HG02759 (cell line): ENCODE data around the gene ZBTB11.
A peak's percentile ranks its signal among the peaks of the same experiment; 100 is the strongest.
"Not testable (repeated sequence)": the region's sequence is repeated elsewhere in the genome, so short reads cannot be mapped to it uniquely, and the experiment has no call there.

Experiments
- ATAC-seq: cut with Tn5 transposase; IDR thresholded peaks from one replicate; pipeline ENCODE4 v1.9.1; 2021; ENCODE audit warnings: mild to moderate bottlenecking, moderate library complexity; ENCODE audit not compliant: unreplicated experiment

ZBTB11 gene

DNA sequence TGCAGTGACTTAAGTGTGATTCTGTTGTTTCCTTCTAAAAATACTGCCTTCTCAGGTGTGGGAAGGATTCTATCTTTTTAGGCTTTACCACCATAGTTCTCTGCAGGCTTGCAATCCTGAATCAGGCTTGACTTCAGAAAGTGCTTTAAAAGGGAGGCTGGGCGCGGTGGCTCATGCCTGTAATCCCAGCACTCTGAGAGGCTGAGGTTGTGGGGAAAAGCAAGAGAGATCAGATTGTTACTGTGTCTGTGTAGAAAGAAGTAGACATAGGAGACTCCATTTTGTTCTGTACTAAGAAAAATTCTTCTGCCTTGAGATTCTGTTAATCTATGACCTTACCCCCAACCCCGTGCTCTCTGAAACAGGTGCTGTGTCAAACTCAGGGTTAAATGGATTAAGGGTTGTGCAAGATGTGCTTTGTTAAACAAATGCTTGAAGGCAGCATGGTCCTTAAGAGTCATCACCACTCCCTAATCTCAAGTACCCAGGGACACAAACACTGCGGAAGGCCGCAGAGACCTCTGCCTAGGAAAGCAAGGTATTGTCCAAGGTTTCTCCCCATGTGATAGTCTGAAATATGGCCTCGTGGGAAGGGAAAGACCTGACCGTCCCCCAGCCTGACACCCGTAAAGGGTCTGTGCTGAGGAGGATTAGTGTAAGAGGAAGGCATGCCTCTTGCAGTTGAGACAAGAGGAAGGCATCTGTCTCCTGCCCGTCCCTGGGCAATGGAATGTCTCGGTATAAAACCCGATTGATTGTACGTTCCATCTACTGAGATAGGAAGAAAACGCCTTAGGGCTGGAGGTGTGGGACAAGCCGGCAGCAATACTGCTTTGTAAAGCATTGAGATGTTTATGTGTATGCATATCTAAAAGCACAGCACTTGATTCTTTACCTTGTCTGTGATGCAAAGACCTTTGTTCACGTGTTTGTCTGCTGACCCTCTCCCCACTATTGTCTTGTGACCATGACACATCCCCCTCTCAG, 15.0 kb upstream of the ZBTB11 start:
- ATAC-seq: not testable (repeated sequence)

DNA sequence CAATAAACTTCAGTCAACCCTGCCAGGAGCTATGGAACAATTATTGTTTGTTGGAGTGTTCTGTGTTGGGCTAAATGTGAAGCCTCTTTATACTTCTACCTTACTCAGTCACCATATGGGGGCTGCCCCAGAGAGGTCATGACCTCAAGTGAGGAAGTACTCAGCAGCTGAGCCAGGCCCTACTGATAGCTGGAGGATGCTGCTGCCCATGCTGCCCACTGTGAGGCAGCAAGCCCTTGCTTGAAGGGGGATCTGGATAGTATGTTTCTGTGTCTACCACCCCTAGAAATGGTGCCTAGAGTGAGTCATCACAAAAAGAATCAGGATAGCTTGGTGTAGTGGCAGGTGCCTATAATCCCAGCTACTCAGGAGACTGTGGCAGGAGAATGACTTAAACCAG, 14.0 kb upstream of the ZBTB11 start:
- ATAC-seq: peak; percentile 61

DNA sequence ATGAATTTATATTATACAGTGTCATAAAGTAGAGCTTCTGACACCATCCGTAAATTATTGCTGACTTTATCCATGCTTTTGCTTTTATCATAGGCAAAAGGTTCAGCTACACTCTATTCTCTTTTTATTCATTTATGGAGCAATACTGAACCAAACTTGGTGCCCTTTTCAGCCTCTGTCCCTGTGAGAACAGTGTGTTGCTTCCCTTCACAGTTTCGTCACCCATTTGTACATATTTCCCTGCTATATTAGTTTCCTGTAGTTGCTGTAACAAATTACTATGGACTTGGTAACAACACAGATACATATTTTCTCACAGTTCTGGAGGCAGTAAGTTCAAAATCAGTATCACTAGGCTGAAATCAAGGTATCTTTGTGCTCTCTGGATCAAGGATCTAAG, 12.4 kb upstream of the ZBTB11 start:
- no peak for ATAC-seq

DNA sequence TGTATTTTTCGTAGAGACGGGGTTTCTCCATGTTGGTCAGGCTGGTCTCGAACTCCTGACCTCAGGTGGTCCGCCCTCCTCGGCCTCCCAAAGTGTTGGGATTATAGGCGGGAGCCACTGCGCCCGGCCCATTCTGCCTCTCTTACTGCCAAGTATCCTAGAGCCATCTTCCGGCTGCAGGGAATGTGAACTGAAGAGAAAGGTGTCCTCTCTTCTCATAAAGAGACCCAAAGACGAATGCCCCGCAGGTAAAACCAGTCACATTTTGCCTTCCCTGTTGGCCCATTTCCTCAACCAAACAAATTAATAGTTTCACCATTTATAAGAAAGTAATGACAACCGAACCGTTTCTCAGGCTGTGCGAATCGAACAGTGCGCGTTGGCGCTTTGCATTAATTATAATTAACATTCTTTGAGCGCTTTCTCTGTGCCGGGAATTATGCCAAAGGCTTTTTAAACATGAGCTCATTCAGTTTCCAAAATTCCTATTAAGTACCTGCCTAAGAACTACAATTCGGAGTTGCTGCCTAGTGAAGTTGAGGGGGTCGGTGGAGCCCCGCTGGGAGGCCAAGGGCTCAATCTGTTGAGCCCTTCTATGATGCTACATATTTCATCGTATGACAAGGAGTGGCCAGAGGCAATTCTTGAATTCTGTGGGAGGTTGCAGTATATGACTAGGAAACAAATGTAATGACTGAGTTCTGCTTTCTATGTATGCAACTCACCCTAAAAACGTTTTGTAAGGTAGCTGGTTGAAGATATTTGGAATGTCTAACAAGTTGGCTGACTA, 10.4 kb upstream of the ZBTB11 start:
- ATAC-seq: no peak

DNA sequence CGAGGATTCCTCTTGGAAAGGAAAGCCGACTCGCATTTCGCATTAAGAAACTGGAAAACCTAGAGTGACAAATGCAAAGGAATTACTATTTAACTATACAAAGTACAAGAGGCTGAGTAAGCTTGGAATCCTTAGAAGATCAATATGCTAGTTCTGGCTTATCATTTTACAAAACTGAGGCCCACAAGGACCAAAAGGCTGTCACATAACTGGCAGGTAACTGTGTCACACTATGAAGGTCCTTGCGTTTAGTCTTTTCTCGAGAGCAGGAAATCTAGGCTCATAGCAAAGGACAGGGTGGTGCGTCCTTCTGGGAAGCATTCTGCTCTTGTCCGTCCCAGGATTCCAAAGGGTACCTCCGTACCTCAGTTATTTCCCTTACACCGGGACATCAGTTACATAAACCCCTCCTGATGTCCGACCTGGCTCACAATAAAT, 9.0 kb upstream of the ZBTB11 start:
- ATAC-seq: peak; percentile 5

DNA sequence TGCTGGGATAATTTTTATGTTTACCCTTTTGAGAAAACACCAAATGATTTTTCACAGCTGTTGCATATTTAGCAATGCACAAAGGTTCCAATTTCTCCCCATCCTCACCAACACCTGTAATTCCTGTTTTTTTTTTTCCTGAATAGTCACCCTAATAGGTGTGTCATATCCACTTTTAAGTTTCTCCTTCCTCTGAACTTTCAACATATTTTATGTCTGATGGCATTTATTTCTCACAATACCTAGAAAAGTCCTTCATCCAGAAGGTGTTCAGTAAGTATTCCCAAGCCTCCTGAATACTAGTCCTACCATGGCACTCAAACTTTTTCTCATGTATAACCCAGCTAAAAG, 8.1 kb upstream of the ZBTB11 start:
- ATAC-seq: no peak

DNA sequence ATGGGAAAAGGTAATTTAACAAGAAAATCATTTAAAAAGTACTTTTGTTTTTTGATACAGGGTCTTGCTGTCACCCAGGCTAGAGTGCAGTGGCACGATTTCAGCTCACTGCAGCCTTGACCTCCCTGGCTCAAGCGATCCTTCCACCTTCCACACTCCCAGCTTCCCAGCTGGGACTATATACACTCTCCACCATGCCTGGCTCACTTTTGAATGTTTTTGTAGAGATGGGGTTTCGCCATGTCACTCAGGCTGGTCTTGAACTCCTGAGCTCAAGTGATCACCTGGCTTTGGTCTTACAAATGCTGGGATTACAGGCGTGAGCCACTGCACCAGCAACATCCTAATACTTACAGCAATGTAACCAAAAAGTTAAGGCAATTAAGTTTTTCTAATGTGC, 3.5 kb upstream of the ZBTB11 start:
- ATAC-seq: no peak

DNA sequence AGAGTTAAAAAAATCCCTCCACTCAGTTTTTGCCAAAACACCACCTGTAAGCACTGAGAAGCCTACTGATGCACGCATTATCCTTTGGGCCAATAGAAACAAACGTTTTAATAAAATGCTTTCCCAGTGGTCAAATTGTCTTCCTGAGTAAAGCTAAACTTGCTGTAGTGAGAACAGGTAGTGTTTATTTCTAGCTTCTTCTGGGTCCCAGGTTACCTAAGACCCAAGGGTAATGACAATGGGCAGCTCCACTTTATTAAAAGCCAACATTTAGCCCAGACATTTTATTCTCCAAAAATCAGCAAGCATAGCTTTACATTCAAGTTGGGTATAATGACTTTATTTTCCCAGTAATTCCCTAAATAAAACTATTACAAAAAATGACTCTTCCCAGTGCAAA, 1.9 kb upstream of the ZBTB11 start:
- not testable (repeated sequence) for ATAC-seq

DNA sequence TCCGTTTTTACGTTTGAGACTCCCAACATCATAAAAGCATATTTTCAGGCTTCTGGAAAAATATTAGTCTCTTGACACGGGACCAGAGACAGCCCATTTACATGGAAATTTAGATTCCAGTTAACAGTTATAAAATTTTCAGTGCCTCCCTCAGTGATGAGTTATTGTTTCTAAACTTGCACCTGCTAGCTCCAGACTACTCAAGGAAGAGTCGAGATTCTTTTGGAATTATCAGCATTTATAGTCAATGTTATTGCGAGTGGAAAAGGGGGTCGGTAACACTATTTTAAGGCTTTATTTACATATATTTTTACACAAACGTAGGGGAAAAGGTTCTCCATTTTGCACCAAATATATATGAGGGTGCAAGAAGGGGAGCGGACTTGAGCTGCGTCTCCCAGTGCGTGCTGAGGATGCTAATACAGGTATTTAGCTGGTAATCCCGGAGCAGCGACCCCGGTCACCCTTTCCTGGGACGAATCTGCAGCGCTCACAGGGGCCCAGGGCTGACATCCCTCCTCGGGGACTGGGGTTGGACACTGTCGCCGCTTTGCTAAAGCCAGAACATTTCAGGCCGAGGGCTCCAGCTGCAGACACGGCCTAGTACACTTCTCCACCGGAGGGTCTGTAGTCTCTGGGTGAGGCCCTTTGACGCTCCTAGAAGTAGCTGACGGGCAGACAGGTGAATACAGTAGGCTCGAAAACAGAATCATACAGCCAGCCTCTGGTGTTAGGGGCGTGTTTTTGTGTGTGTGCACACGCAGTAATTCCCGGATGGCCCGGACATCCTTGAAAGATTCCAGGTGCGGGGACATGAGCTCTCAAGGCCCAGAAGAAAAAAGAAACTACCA, 729 bp upstream of the ZBTB11 start:
- no peak for ATAC-seq

DNA sequence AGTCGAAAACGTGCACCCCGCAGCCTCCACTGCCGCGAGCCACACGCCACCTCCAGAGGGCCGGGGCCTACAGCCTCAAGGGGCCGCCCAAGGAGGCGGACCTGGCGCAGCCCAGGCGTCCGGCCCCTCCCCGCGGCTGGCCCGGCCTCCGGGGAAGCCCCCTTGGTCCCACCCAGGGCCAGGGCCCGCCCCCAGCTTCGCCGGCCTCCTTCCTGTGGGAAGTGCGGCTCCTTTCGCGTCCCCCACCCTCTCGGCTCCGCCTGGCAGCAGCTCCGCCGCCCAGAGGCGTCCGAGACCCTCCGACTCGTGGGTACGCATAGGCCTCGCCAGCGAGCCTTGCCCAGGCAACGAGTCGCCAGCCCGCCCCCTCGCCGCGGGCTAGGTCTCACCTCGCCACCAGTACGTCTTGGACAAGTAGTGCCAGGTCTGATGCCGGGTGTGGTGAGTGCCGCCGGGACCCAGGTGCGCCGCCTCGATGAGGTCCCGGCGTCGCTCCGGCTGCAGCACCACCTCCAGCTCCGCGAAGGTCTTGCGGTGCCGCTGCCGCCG, 642 bp downstream of the ZBTB11 start:
- ATAC-seq: peak; percentile 84

DNA sequence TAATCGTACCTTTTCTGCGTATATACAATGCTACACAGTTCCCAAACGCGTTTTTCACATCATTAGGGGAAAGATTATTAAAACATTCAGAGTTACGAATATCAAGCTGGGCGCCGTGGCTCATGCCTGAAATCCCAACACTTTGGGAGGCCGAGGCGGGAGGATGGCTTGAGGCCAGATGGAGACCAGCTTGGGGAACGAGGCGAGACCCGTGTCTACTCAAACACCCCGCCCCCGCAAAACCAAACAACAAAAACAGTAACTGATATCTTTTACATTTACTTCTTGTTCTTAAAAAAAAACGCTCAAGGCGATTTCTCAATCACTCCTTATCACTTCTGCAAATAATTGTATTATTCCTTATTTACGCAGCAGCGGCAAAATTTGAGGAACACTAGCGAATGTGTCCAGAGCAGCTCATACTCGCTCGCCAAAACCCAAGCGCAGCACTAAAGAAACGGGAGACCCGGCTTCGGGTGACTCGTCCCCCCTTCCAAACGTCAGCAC, 1.2 kb downstream of the ZBTB11 start:
- ATAC-seq: no peak

DNA sequence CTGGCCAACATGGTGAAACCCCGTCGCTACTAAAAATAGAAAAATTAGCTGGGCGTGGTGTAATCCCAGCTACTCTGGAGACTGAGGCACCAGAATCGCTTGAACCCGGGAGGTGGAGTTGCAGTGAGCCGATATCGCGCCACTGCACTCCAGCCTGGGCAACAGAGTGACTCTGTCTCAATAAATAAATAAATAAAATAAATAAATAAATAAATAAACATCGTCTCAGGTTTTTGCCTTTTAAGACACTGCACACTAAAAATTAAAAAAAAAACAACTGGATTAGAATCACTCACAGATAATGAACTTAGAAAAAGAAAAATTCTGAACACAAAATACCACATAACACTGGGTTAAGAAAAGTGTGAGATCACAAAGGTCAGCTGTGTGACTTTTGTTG, 2.4 kb downstream of the ZBTB11 start:
- ATAC-seq: no peak

DNA sequence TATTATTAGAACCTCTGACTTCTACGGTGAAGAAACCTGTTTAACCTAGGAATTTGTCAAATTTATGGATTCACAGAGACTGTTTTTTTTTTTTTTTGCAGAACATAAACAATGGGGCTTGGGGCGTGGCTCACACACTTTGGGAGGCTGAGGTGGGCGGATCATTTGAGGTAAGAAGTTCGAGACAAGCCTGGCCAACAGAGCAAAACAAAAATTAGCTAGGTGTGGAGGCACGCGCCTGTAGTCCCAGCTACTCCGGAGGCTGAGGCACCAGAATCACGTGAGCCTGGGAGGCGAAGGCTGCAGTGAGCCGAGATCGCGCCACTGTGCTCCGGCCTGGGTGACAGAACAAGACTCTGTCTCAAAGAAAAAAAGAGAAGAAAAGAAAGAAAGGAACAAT, 3.0 kb downstream of the ZBTB11 start:
- ATAC-seq: no peak

DNA sequence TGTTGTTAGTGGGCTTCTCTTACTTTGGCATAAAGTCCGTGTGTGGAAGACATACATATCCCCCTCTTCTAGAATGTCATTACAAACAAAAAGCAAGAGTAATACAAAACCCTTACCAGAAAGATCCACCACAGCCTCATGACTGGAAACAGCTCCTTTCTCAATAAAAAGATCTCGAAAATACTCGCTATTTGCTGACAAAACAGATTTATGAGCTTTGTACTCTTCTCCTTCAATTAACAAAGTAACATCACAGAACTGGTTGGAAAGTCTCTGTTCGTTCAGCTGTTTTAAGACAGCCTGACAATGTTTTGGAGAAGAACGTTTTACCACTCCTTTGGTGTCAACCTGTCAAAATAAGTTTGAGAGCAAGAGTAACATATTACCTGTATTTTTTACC, 5.9 kb downstream of the ZBTB11 start:
- ATAC-seq: no peak

DNA sequence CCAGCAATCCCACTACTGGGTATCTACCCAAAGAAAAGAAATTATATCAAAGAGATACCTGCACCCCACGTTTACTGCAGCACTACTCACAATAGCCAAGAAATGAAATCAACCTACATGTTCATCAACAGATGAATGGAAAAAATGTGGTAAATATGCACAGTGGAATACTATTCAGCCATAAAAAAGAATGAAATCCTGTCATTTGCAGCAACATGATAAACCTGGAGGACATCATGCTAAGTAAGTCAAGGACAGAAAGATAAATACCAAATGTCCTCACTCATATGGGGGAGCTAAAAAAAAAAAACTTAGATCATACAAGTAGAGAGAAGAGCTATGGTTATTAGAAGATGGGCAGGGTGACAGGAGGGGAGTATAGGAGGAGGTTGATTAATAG, 9.1 kb downstream of the ZBTB11 start:
- ATAC-seq: no peak

DNA sequence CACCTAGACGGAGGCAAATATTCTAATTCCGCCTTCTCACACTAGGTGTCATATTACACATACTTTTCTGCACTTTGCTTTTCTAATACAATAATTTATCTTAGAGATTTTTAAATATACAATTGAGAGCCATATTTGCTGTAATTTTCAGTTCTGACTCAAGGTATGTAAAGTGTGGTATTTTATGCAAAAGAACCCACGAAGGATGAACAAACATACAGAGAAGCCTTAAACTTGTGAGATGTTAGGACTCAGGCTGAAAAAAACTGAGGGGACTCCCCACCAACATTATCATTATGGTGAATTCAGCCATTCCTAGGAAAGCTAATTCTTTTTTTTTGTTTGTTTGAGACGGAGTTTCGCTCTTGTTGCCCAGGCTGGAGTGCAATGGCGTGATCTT, 9.6 kb downstream of the ZBTB11 start:
- no peak for ATAC-seq

DNA sequence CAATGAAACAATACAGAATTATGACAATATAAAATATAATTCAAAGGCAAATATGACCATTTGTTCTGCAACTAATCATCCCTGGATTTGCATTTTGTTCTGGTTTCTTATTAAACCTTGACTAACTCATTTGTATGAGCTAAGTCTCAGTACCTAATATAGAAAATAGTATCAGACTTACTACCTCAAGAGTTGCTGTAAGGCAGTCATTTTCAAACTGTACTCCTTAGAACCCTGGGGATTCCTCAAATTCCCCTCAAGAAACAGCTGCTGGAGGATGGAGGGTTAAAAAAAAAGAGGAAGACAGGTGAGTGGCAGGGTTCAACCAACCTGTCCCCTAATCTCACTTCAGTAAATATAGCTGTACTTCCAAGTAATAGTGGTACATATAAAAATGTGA, 11.1 kb downstream of the ZBTB11 start:
- peak; percentile 55 for ATAC-seq

DNA sequence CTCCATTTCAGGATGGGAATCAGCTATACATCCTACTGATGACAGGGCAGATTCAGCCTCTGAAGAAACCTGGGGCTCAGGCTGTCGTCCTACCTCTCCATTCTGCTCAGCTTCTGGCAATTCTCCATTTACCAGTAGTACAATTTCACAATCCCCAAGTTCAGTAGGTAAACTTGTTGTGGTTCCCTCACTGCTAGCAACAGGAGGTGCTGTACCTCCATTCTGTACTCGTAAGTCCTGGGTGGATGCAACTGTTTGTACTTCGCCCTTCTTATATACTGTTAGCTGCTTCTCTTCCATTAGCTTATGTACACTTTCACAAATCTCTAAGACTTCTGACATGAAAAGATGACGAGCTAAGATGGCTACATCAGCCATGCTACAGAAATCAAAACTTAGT, 11.6 kb downstream of the ZBTB11 start:
- ATAC-seq: peak; percentile 6

DNA sequence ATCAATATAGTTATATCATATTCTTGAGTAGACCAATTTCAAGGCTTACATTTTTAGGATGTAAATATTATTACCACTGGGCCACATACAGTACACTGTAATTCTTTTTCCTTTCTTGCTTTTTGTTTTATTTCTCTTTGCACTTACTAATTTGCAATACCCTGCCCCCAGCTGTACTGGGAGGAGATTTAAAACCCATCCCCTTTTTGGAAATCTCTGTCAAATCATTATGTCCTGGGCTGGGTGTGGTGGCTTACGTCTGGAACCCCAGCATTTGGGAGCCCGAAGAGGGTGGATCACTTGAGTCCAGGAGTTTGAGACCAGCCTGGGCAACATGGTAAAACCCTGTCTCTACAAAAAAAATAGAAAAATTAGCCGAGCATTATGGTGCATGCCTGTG, 16.2 kb downstream of the ZBTB11 start:
- ATAC-seq: no peak

DNA sequence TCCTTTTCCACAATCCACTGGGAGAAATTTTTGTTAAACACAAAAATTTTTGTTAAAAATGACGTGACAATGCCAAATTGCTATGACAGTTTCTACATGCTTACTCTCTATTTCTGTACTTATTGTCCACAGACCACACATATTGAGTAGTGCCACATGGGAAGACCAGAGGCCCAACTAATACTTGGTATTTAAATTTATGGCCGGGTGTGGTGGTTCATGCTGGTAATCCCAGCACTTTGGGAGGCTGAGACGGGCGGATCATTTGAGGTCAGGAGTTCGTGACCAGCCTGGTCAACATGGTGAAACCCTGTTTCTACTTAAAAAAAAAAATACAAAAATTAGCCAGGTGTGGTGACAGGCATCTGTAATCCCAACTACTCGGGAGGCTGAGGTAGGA, 20.3 kb downstream of the ZBTB11 start:
- ATAC-seq: no peak

DNA sequence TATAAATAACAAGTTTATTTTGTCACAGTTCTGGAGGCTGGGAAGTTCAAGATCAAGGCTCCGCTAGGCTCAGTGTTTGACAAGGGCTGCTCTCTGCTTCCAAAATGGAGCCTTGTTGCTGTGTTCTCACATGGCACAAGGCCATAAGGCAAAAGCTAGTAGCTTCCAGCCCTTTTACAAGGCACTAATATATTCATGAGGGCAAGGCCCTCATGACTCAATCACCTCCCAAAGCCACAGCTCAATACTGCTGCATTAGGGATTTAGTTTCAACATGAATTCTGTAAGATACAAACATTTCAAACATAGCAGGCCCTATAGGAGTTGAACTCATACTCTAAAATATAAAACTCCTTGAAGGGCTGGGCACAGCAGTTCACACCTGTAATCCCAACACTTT, 30.2 kb downstream of the ZBTB11 start:
- no peak for ATAC-seq
